ENCODE results near the gene AIF1. TPM values are rescaled to one million over a fixed set of nuclear protein-coding genes. Genes with fewer than 3 reads are reported as not detected.

Gene AIF1
- polyA plus RNA-seq, 1 donor (not counting 4 experiments of a cell fraction or from before 2014, with no cell fraction given): not detected

DNA sequence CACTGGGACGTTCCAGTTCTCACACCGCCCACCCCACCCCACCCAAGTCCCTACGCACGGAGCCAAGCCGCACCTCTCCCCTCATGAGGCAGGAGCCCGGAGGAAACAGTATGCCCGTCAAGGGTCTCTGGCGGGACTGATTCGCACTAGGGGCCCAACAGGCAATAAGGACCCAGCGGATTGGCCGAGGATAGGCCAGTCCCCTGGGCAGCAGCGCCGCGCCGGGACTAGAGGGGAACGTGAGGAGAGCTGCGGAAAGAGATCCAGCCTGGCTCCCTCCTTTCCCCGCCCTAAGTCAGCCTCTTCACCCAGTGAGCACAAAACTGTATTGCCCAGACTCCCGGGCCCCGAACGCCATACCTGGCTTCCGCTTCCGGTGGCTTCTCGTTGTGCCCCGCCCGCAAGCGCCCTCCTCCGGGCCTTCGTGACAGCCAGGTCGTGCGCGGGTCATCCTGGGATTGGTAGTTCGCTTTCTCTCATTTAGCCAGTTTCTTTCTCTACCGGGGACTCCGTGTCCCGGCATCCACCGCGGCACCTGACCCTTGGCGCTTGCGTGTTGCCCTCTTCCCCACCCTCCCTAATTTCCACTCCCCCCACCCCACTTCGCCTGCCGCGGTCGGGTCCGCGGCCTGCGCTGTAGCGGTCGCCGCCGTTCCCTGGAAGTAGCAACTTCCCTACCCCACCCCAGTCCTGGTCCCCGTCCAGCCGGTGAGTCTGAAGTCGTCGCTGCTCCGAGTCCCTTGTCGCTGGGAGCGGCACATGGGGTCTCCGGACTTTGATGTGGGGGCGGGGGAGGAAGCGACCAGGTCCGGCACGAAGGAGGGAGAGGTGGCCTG is 50.7 kb downstream of the AIF1 start, which contains the start of gene CSNK2B:
TSS of gene CSNK2B (plus strand) at position 580 of the 836 bp plus-strand sequence. CDS start 752 bp downstream, outside the sequence.
- H3K27me3 ChIP-seq (ENCODE audit: control insufficient read depth, extremely low read depth, insufficient read depth, low read length): no peaks in the 10 kb centered on the region
- DNase-seq (ENCODE audit: low read depth, low spot score) (peak; percentile 87), FAIRE-seq (no peak)
- peak within 1 kb of the TSS; percentile 93 to 95 (median 94) for H3K4me3 ChIP-seq (ENCODE audit: control insufficient read depth in 2 of 3, extremely low read depth in 1 of 3, insufficient read depth in 2 of 3, low read depth in 1 of 3, low read length in 3 of 3)
- H3K9ac ChIP-seq (ENCODE audit: control insufficient read depth, extremely low read depth, insufficient read depth, low read length): peak within 1 kb of the TSS; percentile 94
- dilution Hi-C loops (cut with MboI; ENCODE audit: extremely low pct_ligation_motif_present, low sequenced_read_pairs): no loop called here
- no peaks in the 10 kb centered on the region for H4K20me1 ChIP-seq (ENCODE audit: control insufficient read depth, extremely low read depth, insufficient read depth, low read length)
- H3K27ac ChIP-seq (ENCODE audit: control insufficient read depth, insufficient read depth, low read length): peak within 1 kb of the TSS; percentile 96
- H3K4me1 ChIP-seq (ENCODE audit: control insufficient read depth, extremely low read depth, insufficient read depth, low read length): peaks cover 27% of the 10 kb centered on the region
- no peaks in the 10 kb centered on the region for H3K9me3 ChIP-seq (ENCODE audit: control insufficient read depth, low read depth, low read length)
- peaks cover 28 to 38% of the 10 kb centered on the region in 2 experiments for H3K36me3 ChIP-seq (ENCODE audit: control insufficient read depth in 2 of 2, extremely low read depth in 1 of 2, insufficient read depth in 2 of 2, low read length in 2 of 2)
- H2AFZ ChIP-seq (ENCODE audit: control insufficient read depth, low read length): peak within 1 kb of the TSS; percentile 86
- peak within 1 kb of the TSS; percentile 91 for H3K4me2 ChIP-seq (ENCODE audit: control insufficient read depth, extremely low read depth, insufficient read depth, low read depth, low read length)
- H3K79me2 ChIP-seq (ENCODE audit: control insufficient read depth, insufficient read depth, low read length): peaks cover 40% of the 10 kb centered on the region
- H3K9me1 ChIP-seq (ENCODE audit: control insufficient read depth, extremely low read depth, insufficient read depth, low read length): no peaks in the 10 kb centered on the region
- TF ChIP-seq EZH2 (IDR thresholded peaks at IDR 0.05; ENCODE audit: low read length): no peak
- TF ChIP-seq, protein P1, sequence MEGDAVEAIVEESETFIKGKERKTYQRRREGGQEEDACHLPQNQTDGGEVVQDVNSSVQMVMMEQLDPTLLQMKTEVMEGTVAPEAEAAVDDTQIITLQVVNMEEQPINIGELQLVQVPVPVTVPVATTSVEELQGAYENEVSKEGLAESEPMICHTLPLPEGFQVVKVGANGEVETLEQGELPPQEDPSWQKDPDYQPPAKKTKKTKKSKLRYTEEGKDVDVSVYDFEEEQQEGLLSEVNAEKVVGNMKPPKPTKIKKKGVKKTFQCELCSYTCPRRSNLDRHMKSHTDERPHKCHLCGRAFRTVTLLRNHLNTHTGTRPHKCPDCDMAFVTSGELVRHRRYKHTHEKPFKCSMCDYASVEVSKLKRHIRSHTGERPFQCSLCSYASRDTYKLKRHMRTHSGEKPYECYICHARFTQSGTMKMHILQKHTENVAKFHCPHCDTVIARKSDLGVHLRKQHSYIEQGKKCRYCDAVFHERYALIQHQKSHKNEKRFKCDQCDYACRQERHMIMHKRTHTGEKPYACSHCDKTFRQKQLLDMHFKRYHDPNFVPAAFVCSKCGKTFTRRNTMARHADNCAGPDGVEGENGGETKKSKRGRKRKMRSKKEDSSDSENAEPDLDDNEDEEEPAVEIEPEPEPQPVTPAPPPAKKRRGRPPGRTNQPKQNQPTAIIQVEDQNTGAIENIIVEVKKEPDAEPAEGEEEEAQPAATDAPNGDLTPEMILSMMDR (optimal IDR thresholded peaks at IDR 0.05 in 1 of 3, IDR thresholded peaks at IDR 0.05 in 1 of 3, conservative IDR thresholded peaks at IDR 0.05 in 1 of 3; ENCODE audit: extremely low read depth in 1 of 3, insufficient read depth in 2 of 3, low read length in 3 of 3): peak in 1 of 3 experiments; percentile 19

- Histone ChIP-seq H2AFZ (ENCODE audit: control insufficient read depth, low read length) (peak overlapping the region; percentile 72), H3K9ac (ENCODE audit: control insufficient read depth, extremely low read depth, insufficient read depth, low read length) (peak overlapping the region; percentile 94), H3K4me2 (ENCODE audit: control insufficient read depth, extremely low read depth, insufficient read depth, low read depth, low read length) (peak overlapping the region; percentile 91), H3K27me3 (ENCODE audit: control insufficient read depth, extremely low read depth, insufficient read depth, low read length) (no peaks in the 10 kb centered on the region), H3K36me3 (ENCODE audit: control insufficient read depth in 2 of 2, extremely low read depth in 1 of 2, insufficient read depth in 2 of 2, low read length in 2 of 2) (peaks cover 32 to 44% of the 10 kb centered on the region in 2 experiments), H3K79me2 (ENCODE audit: control insufficient read depth, insufficient read depth, low read length) (peaks cover 40% of the 10 kb centered on the region), H3K4me3 (ENCODE audit: control insufficient read depth in 2 of 3, extremely low read depth in 1 of 3, insufficient read depth in 2 of 3, low read depth in 1 of 3, low read length in 3 of 3) (peak overlapping the region; percentile 93 to 95 (median 94)), H3K9me1 (ENCODE audit: control insufficient read depth, extremely low read depth, insufficient read depth, low read length) (no peaks in the 10 kb centered on the region), H3K27ac (ENCODE audit: control insufficient read depth, insufficient read depth, low read length) (peak overlapping the region; percentile 84), H4K20me1 (ENCODE audit: control insufficient read depth, extremely low read depth, insufficient read depth, low read length) (no peaks in the 10 kb centered on the region), H3K4me1 (ENCODE audit: control insufficient read depth, extremely low read depth, insufficient read depth, low read length) (peaks cover 22% of the 10 kb centered on the region), H3K9me3 (ENCODE audit: control insufficient read depth, low read depth, low read length) (no peaks in the 10 kb centered on the region)
- DNase-seq (ENCODE audit: low read depth, low spot score) (no peak), FAIRE-seq (no peak)
- dilution Hi-C loops (cut with MboI; ENCODE audit: extremely low pct_ligation_motif_present, low sequenced_read_pairs): no loop called here
- TF ChIP-seq EZH2 (IDR thresholded peaks at IDR 0.05; ENCODE audit: low read length): no peak
- TF ChIP-seq, protein P1 (optimal IDR thresholded peaks at IDR 0.05 in 1 of 3, IDR thresholded peaks at IDR 0.05 in 1 of 3, conservative IDR thresholded peaks at IDR 0.05 in 1 of 3; ENCODE audit: extremely low read depth in 1 of 3, insufficient read depth in 2 of 3, low read length in 3 of 3): no peak
Measured at GRCh38 chr6:31666337-31666965, 51.4 kb downstream of the AIF1 start.

Small RNAs within 50 kb of the gene (small RNA-seq; reads per million reads assigned to genes)
- gene MIR6832 (ENCODE audit: insufficient read length in 3 of 3, low read depth in 3 of 3, low replicate concordance in 1 of 3) (0 to 0.13 (median 0) reads per million in 3 experiments), gene RF00019 (ENCODE audit: insufficient read length in 3 of 3, low read depth in 3 of 3, low replicate concordance in 1 of 3) (0 reads per million in 3 experiments), gene SNORA38 (ENCODE audit: insufficient read length in 3 of 3, low read depth in 3 of 3, low replicate concordance in 1 of 3) (1.3 to 14.6 (median 10.0) reads per million in 3 experiments), gene UQCRHP1 (ENCODE audit: insufficient read length in 3 of 3, low read depth in 3 of 3, low replicate concordance in 1 of 3) (0 reads per million in 3 experiments)

Other genes starting within 250 kb of the AIF1 start
- gene MICA, start 211.6 kb upstream of the AIF1 start, polyA plus RNA-seq: 59.9 to 81.8 TPM (median 67.7 TPM) in 3 replicates
- gene MICB, start 117.1 kb upstream of the AIF1 start, polyA plus RNA-seq: 6.0 to 18.1 TPM (median 8.6 TPM) in 3 replicates
- not detected in 3 replicates for gene MCCD1, start 86.3 kb upstream of the AIF1 start, polyA plus RNA-seq
- 270 to 540 TPM (median 314 TPM) in 3 replicates for gene DDX39B, start 73.2 kb upstream of the AIF1 start, polyA plus RNA-seq
- 0.46 to 1.3 TPM (median 0.94 TPM) in 3 replicates for gene ATP6V1G2, start 68.6 kb upstream of the AIF1 start, polyA plus RNA-seq
- 4.8 to 8.9 TPM (median 7.2 TPM) in 3 replicates for gene NFKBIL1, start 67.6 kb upstream of the AIF1 start, polyA plus RNA-seq
- 0.04 TPM in 1 of 3 replicates, not detected in the others for gene LTA, start 42.9 kb upstream of the AIF1 start, polyA plus RNA-seq
- gene TNF, start 39.7 kb upstream of the AIF1 start, polyA plus RNA-seq: 0.54 to 2.3 TPM (median 0.88 TPM) in 3 replicates
- 0.09 TPM in 1 of 3 replicates, not detected in the others for gene LTB, start 32.8 kb upstream of the AIF1 start, polyA plus RNA-seq
- gene LST1, start 29.0 kb upstream of the AIF1 start, polyA plus RNA-seq: 0.18 TPM in 1 of 3 replicates, not detected in the others
- not detected in 3 replicates for gene NCR3, start 22.2 kb upstream of the AIF1 start, polyA plus RNA-seq
- gene PRRC2A, start 5.5 kb downstream of the AIF1 start, polyA plus RNA-seq: 20.5 to 58.0 TPM (median 22.7 TPM) in 3 replicates
- gene BAG6, start 37.4 kb downstream of the AIF1 start, polyA plus RNA-seq: 49.9 to 120 TPM (median 60.6 TPM) in 3 replicates
- gene APOM, start 40.7 kb downstream of the AIF1 start, polyA plus RNA-seq: 1.4 to 2.6 TPM (median 2.3 TPM) in 3 replicates
- gene C6orf47, start 45.5 kb downstream of the AIF1 start, polyA plus RNA-seq: 7.9 to 10.0 TPM (median 8.3 TPM) in 3 replicates
- 7.9 to 11.4 TPM (median 10.0 TPM) in 3 replicates for gene GPANK1, start 49.8 kb downstream of the AIF1 start, polyA plus RNA-seq
- 41.9 to 108 TPM (median 43.7 TPM) in 3 replicates for gene CSNK2B, start 50.8 kb downstream of the AIF1 start, polyA plus RNA-seq
- gene LY6G5B, start 54.7 kb downstream of the AIF1 start, polyA plus RNA-seq: 3.6 to 5.2 TPM (median 4.1 TPM) in 3 replicates
- 0.58 to 0.95 TPM (median 0.61 TPM) in 3 replicates for gene LY6G5C, start 65.8 kb downstream of the AIF1 start, polyA plus RNA-seq
- 20.9 to 28.2 TPM (median 21.8 TPM) in 3 replicates for gene ABHD16A, start 88.1 kb downstream of the AIF1 start, polyA plus RNA-seq
- gene LY6G6F, start 91.6 kb downstream of the AIF1 start, polyA plus RNA-seq: not detected in 3 replicates
- 0.22 to 0.33 TPM in 2 of 3 replicates, not detected in the other for gene LY6G6D, start 100.1 kb downstream of the AIF1 start, polyA plus RNA-seq
- gene LY6G6C, start 106.5 kb downstream of the AIF1 start, polyA plus RNA-seq: 2.3 to 3.1 TPM (median 2.4 TPM) in 3 replicates
- gene MPIG6B, start 108.1 kb downstream of the AIF1 start, polyA plus RNA-seq: 0.06 to 0.21 TPM (median 0.10 TPM) in 3 replicates
- 3.0 to 6.7 TPM (median 3.1 TPM) in 3 replicates for gene DDAH2, start 114.1 kb downstream of the AIF1 start, polyA plus RNA-seq
- gene CLIC1, start 121.3 kb downstream of the AIF1 start, polyA plus RNA-seq: 759 to 873 TPM (median 832 TPM) in 3 replicates
- 9.4 to 14.8 TPM (median 11.4 TPM) in 3 replicates for gene MSH5, start 124.8 kb downstream of the AIF1 start, polyA plus RNA-seq
- 1.1 to 2.1 TPM (median 1.7 TPM) in 3 replicates for gene SAPCD1, start 147.4 kb downstream of the AIF1 start, polyA plus RNA-seq
- 0.32 to 0.47 TPM (median 0.33 TPM) in 3 replicates for gene VWA7, start 162.1 kb downstream of the AIF1 start, polyA plus RNA-seq
- 17.2 to 57.2 TPM (median 26.3 TPM) in 3 replicates for gene VARS1, start 180.5 kb downstream of the AIF1 start, polyA plus RNA-seq
- gene LSM2, start 191.7 kb downstream of the AIF1 start, polyA plus RNA-seq: 34.4 to 84.1 TPM (median 46.5 TPM) in 3 replicates
- gene HSPA1L, start 200.0 kb downstream of the AIF1 start, polyA plus RNA-seq: 0.31 to 0.60 TPM (median 0.54 TPM) in 3 replicates
- 95.5 to 142 TPM (median 110 TPM) in 3 replicates for gene HSPA1A, start 200.3 kb downstream of the AIF1 start, polyA plus RNA-seq
- gene HSPA1B, start 212.5 kb downstream of the AIF1 start, polyA plus RNA-seq: 33.5 to 65.8 TPM (median 48.1 TPM) in 3 replicates
- 27.9 to 44.4 TPM (median 38.6 TPM) in 3 replicates for gene NEU1, start 247.6 kb downstream of the AIF1 start, polyA plus RNA-seq